ENCODE data around the gene TTLL3.

- TF ChIP-seq CTCF (IDR thresholded peaks at IDR 0.05) (no peak), POLR2A (IDR thresholded peaks at IDR 0.05) (no peak)
Measured at GRCh38 chr3:9846231-9846630, 36.2 kb downstream of the TTLL3 start.

Data from body of pancreas (tissue), 4 donors.